HEK293 (cell line): Measurements from ENCODE around the gene PHETA1.

Experiments
- CTCF ChIP-seq: fragments of 450-650 bp; formaldehyde crosslinking; IDR thresholded peaks from 2 replicates; pipeline ENCODE4 v1.5.1; 2016; ENCODE audit warnings: missing biosample characterization, missing genetic modification characterization
- ZNF24 ChIP-seq: fragments of 450-650 bp; formaldehyde crosslinking; IDR thresholded peaks from 2 replicates; pipeline ENCODE4 v1.5.1; 2016; ENCODE audit warnings: missing biosample characterization, missing genetic modification characterization
- ZNF768 ChIP-seq: fragments of 450-650 bp; formaldehyde crosslinking; IDR thresholded peaks from 2 replicates; pipeline ENCODE4 v1.5.1; 2018; ENCODE audit warnings: missing biosample characterization, mild to moderate bottlenecking, missing genetic modification characterization

GRCh38 chr12:111338096-111338495, 30.8 kb downstream of the PHETA1 start:
- TF ChIP-seq CTCF (tag by site-specific recombination) (no peak), ZNF768 (tag by site-specific recombination) (no peak), ZNF24 (tag by site-specific recombination) (no peak)
